SK-N-SH (cell line): ENCODE results near the gene NMS.

Source experiments
- CTCF ChIP-seq: fragments of 200-600 bp; sonication (generic); IDR thresholded peaks from 2 replicates; pipeline ENCODE4 v1.6.1; 2017; ENCODE audit warnings: antibody characterized with exemption, mild to moderate bottlenecking, moderate library complexity
- EP300 ChIP-seq, 2 experiments: IDR thresholded peaks; 2 replicates each; pipeline versions ENCODE4 v1.4.0 to v1.6.1; 2012; ENCODE audit warnings: borderline replicate concordance in 1 of 2, low read depth in 1 of 2, low read length in 1 of 2
- EZH2phosphoT487 ChIP-seq: fragments of 200-600 bp; sonication (generic); IDR thresholded peaks from 2 replicates; pipeline ENCODE4 v1.6.1; 2017; ENCODE audit warnings: low read depth, mixed run types, mild to moderate bottlenecking, antibody characterized with exemption, moderate library complexity, borderline replicate concordance
- FOXJ3 ChIP-seq: sonication (generic); formaldehyde crosslinking; IDR thresholded peaks from 2 replicates; pipeline ENCODE4 v1.5.1; 2020; ENCODE audit warnings: mild to moderate bottlenecking, missing genetic modification reagents
- FOXM1 ChIP-seq: IDR thresholded peaks from 2 replicates; pipeline ENCODE4 v1.4.0; 2012; ENCODE audit warnings: low read depth, mild to moderate bottlenecking
- GABPA ChIP-seq: IDR thresholded peaks from 2 replicates; pipeline ENCODE4 v1.4.0; 2012; ENCODE audit warnings: low read depth, mild to moderate bottlenecking
- GATA2 ChIP-seq: sonication (generic); formaldehyde crosslinking; IDR thresholded peaks from 2 replicates; pipeline ENCODE4 v1.5.0; 2020; ENCODE audit warnings: mild to moderate bottlenecking, missing genetic modification reagents
- JUND ChIP-seq: IDR thresholded peaks from 2 replicates; pipeline ENCODE4 v1.4.0; 2012
- MXI1 ChIP-seq: IDR thresholded peaks from 2 replicates; pipeline ENCODE4 v1.6.1; 2012; ENCODE audit warnings: mild to moderate bottlenecking, low read depth, low read length, improper control_type of control experiment
- POLR2AphosphoS5 ChIP-seq: IDR thresholded peaks from 2 replicates; pipeline ENCODE4 v1.6.1; 2012; ENCODE audit warnings: low read depth, low read length
- RAD21 ChIP-seq: IDR thresholded peaks from 2 replicates; pipeline ENCODE4 v1.6.1; 2012; ENCODE audit warnings: mild to moderate bottlenecking, low read length
- TF ChIP-seq, protein P1 (sequence below): IDR thresholded peaks from 2 replicates; pipeline ENCODE4 v1.4.0; 2012; ENCODE audit warnings: low read depth
- TF ChIP-seq, protein P2 (sequence below): IDR thresholded peaks from 2 replicates; pipeline ENCODE4 v1.6.1; 2012; ENCODE audit warnings: mild to moderate bottlenecking, low read depth, low read length, moderate library complexity

GRCh38 chr2:100470898-100471514 lies 724 bp downstream of the NMS start:
- no peak for TF ChIP-seq FOXJ3 (CRISPR knock-in tag)
- TF ChIP-seq, protein P1, sequence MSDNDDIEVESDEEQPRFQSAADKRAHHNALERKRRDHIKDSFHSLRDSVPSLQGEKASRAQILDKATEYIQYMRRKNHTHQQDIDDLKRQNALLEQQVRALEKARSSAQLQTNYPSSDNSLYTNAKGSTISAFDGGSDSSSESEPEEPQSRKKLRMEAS, result no peak
- TF ChIP-seq CTCF, result no peak
- TF ChIP-seq POLR2AphosphoS5, result no peak
- TF ChIP-seq EP300 (IDR thresholded peaks at IDR 0.05; ENCODE audit: borderline replicate concordance in 1 of 2, low read depth in 1 of 2, low read length in 1 of 2), result no peak
- no peak for TF ChIP-seq EZH2phosphoT487
- TF ChIP-seq, protein P2, sequence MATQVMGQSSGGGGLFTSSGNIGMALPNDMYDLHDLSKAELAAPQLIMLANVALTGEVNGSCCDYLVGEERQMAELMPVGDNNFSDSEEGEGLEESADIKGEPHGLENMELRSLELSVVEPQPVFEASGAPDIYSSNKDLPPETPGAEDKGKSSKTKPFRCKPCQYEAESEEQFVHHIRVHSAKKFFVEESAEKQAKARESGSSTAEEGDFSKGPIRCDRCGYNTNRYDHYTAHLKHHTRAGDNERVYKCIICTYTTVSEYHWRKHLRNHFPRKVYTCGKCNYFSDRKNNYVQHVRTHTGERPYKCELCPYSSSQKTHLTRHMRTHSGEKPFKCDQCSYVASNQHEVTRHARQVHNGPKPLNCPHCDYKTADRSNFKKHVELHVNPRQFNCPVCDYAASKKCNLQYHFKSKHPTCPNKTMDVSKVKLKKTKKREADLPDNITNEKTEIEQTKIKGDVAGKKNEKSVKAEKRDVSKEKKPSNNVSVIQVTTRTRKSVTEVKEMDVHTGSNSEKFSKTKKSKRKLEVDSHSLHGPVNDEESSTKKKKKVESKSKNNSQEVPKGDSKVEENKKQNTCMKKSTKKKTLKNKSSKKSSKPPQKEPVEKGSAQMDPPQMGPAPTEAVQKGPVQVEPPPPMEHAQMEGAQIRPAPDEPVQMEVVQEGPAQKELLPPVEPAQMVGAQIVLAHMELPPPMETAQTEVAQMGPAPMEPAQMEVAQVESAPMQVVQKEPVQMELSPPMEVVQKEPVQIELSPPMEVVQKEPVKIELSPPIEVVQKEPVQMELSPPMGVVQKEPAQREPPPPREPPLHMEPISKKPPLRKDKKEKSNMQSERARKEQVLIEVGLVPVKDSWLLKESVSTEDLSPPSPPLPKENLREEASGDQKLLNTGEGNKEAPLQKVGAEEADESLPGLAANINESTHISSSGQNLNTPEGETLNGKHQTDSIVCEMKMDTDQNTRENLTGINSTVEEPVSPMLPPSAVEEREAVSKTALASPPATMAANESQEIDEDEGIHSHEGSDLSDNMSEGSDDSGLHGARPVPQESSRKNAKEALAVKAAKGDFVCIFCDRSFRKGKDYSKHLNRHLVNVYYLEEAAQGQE, result peak; percentile 94
- no peak for TF ChIP-seq JUND
- no peak for TF ChIP-seq MXI1
- no peak for TF ChIP-seq RAD21
- no peak for TF ChIP-seq GATA2 (CRISPR knock-in tag)
- TF ChIP-seq GABPA, result no peak
- no peak for TF ChIP-seq FOXM1
